Osteoblast (primary cell): Measurements from ENCODE around the gene PRR15L. TPM values are rescaled to one million over a fixed set of nuclear protein-coding genes. Genes with fewer than 3 reads are reported as not detected.

Experiments
- DNase-seq: peaks from one replicate; pipeline ENCODE4 v3.0.0; 2011; ENCODE audit warnings: low spot score, mixed read lengths; ENCODE audit not compliant: insufficient read length; ENCODE audit errors: missing footprints
- H2AFZ ChIP-seq: 2 replicates; pipeline ENCODE4 v1.6.0; 2011; ENCODE audit warnings: mild to moderate bottlenecking, low read length
- H3K27ac ChIP-seq: 2 replicates; pipeline ENCODE4 v1.5.1; 2011; ENCODE audit warnings: mild to moderate bottlenecking, low read depth, low read length, moderate library complexity
- H3K27me3 ChIP-seq: 2 replicates; pipeline ENCODE4 v1.6.0; 2012; ENCODE audit warnings: mild to moderate bottlenecking, control low read depth, inconsistent platforms, low read length, moderate library complexity; ENCODE audit not compliant: insufficient read depth
- H3K36me3 ChIP-seq: 2 replicates; pipeline ENCODE4 v1.5.1; 2011; ENCODE audit warnings: mild to moderate bottlenecking, low read length, control low read depth, moderate library complexity; ENCODE audit not compliant: insufficient read depth
- H3K4me1 ChIP-seq: 2 replicates; pipeline ENCODE4 v1.5.1; 2011; ENCODE audit warnings: mild to moderate bottlenecking, low read length, control low read depth, moderate library complexity; ENCODE audit not compliant: insufficient read depth
- H3K4me2 ChIP-seq: 2 replicates; pipeline ENCODE4 v1.6.0; 2011; ENCODE audit warnings: mild to moderate bottlenecking, low read length; ENCODE audit not compliant: insufficient read depth
- H3K4me3 ChIP-seq: fragments of 200-600 bp; sonication (generic); 3 replicates; pipeline ENCODE4 v1.5.1; 2012; ENCODE audit warnings: mild to moderate bottlenecking, low read length, inconsistent platforms; ENCODE audit not compliant: insufficient read depth
- H3K79me2 ChIP-seq: 2 replicates; pipeline ENCODE4 v1.6.0; 2012; ENCODE audit warnings: mild to moderate bottlenecking, low read length, control low read depth, inconsistent platforms; ENCODE audit not compliant: insufficient read depth
- H3K9me3 ChIP-seq: 2 replicates; pipeline ENCODE4 v1.5.1; 2011; ENCODE audit warnings: low read depth, low read length, control low read depth
- H4K20me1 ChIP-seq: 2 replicates; pipeline ENCODE4 v1.6.0; 2012; ENCODE audit warnings: mild to moderate bottlenecking, low read length, control low read depth; ENCODE audit not compliant: insufficient read depth
- CTCF ChIP-seq: IDR thresholded peaks from 2 replicates; pipeline ENCODE4 v1.5.1; 2011; ENCODE audit warnings: mild to moderate bottlenecking, low read depth, low read length, moderate library complexity; ENCODE audit errors: extremely low read depth
- total RNA-seq: library from RNA; depleted of rRNA; stranded (reverse); fragments of >200 nt; gene quantifications from 2 replicates; pipeline ENCODE4 v1.2.3, GENCODE V29; 2012

Gene PRR15L
- total RNA-seq, 1 donor = not detected

- Histone ChIP-seq H2AFZ (no peak overlapping the region), H3K9me3 (no peaks in the 10 kb centered on the region), H3K27ac (no peak overlapping the region), H3K36me3 (peaks cover 40% of the 10 kb centered on the region), H3K4me3 (no peak overlapping the region), H3K27me3 (no peaks in the 10 kb centered on the region), H3K4me1 (peaks cover 11% of the 10 kb centered on the region), H3K4me2 (no peak overlapping the region), H3K79me2 (peaks cover 20% of the 10 kb centered on the region), H4K20me1 (no peaks in the 10 kb centered on the region)
- TF ChIP-seq CTCF = no peak
- no peak for DNase-seq
Observed at GRCh38 chr17:47973541-47973940, 15.9 kb upstream of the PRR15L start.

DNA sequence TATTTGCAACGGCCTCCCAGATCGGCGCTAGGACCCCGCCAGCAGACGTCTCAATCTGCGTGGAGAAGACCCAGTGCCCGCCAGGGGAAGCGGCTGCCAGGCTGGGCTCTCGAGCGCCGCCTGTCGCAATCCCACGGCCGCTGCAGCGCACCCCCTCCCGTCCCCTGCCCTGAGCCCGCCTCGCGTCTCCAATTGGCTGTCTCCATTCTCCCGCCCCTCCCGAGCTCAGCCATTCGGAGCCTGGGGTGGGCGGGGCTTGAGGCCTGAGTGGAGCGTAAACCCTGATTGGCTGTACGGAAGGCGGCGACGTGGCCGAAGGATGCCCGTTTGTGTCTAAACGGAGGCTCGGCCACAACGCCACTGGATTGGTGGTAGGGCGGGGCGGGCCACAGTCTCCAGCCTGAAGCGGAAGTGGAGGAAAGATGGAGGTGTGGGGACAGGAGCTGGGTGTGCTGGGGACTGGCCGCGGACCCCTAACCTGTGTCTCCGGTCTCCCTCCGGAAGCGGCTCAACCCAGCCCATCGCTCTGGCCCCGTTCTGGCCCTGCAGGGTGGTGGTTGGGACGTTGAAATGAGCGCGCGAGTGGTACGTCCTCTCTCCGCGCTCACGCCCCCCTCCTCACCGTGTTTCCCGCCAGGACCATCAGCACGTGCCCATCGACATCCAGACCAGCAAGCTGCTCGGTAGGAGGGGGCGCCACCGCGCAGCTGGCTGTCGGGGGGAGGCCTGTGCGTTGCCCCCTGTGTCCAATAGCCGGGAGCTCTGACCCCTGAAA lies 13.2 kb upstream of the PRR15L start, which contains the start of gene CDK5RAP3:
CDK5RAP3 (plus strand) TSS at position 389 of the 775 bp plus-strand sequence; CDS start at position 423, 34 bp downstream.
- Histone ChIP-seq H3K27me3 (no peaks in the 10 kb centered on the region), H3K4me3 (peak within 1 kb of the TSS; percentile 82), H3K27ac (peak within 1 kb of the TSS; percentile 53), H2AFZ (peak within 1 kb of the TSS; percentile 90), H4K20me1 (no peaks in the 10 kb centered on the region), H3K36me3 (peaks cover 23% of the 10 kb centered on the region), H3K4me2 (peak within 1 kb of the TSS; percentile 84), H3K4me1 (peaks cover 24% of the 10 kb centered on the region), H3K79me2 (peaks cover 20% of the 10 kb centered on the region), H3K9me3 (no peaks in the 10 kb centered on the region)
- TF ChIP-seq CTCF = peak; percentile 88
- peak; percentile 99 for DNase-seq

DNA sequence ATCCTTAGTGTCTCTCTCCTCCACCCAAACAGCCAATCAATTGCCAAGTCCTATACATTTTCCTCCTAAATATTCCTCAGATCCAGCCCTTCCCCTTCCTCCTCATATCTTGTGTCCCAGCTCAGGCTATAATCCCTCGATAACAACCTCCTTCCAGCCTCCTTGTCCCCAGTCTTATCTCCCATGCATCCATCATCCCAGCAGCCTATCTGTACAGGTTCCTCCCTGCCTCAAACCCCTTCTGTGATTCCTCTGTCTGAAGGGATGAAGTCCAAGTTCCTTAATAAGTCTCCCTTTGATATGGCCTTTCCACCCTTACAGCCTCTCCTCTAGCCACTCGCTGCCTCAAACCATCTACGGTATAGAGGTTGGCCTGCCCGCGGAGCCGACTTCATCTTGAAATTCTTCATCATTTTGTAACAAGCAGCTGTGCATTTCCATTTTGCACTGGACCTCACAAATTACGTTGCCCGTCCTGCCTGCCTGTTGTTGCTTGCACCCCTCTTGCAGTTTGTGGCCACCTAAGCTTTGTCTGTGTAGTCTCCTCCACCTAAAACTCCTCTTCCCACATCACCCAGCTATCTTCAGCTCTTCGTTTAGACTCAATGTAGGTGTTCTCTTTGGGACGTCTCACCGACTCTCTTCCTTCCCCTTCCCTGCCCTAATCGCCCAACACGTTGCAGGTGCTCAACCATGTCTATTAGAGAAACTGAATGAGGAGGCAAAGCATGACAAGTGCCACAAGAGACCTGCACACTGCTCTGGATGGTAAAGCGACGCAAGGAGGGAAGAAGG lies 12.4 kb upstream of the PRR15L start:
- Histone ChIP-seq H3K4me1 (peaks cover 24% of the 10 kb centered on the region), H3K79me2 (peaks cover 20% of the 10 kb centered on the region)

More for the DNA sequence above, 12.4 kb upstream of the PRR15L start:
- Histone ChIP-seq H2AFZ (peak overlapping the region; percentile 87), H3K27me3 (no peaks in the 10 kb centered on the region), H3K4me2 (peak overlapping the region; percentile 76), H4K20me1 (no peaks in the 10 kb centered on the region), H3K36me3 (peaks cover 15% of the 10 kb centered on the region), H3K9me3 (no peaks in the 10 kb centered on the region), H3K4me3 (peak overlapping the region; percentile 58), H3K27ac (no peak overlapping the region)
- no peak for TF ChIP-seq CTCF
- DNase-seq = no peak
